ENCODE measurements around the gene ZNF160. TPM values are rescaled to one million over a fixed set of nuclear protein-coding genes. Genes with fewer than 3 reads are reported as not detected.
A peak's percentile ranks its signal among the peaks of the same experiment; 100 is the strongest.

Gene ZNF160
- total and polyA plus RNA-seq, 2 of the 8 experiments (the other 6 are each of a cell fraction or from before 2014, with no cell fraction given), result 15.8 to 31.2 TPM

DNA sequence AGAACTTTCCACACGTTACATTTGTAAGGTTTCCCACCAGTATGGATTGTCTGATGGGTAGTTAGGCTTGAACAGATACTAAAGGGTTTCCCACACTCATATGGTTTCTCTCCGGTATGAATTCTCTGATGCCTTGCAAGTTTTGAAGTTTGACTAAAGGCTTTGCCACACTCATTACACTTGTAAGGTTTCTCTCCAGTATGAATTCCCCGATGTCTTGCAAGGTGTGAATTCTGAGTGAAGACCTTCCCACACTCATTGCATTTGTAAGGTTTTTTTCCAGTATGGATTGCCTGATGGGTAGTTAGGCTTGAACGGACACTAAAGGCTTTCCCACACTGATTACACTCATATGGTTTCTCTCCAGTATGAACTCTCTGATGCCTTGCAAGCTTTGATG, 37.1 kb upstream of the ZNF160 start:
- peak; percentile 30; the same call in 1 of the 2 replicates for TF ChIP-seq ZNF274 (IDR thresholded peaks at IDR 0.05; ENCODE audit: borderline replicate concordance, extremely low read depth, low read length)
- no peak for TF ChIP-seq BCL11A (IDR thresholded peaks at IDR 0.05; ENCODE audit: low read depth in 2 of 2, low read length in 2 of 2)
- H4K5ac ChIP-seq (ENCODE audit: insufficient read length, low read depth, low read length), result no peak overlapping the region
- no peak overlapping the region for H2BK20ac ChIP-seq (ENCODE audit: low read length)
- H2AK5ac ChIP-seq (ENCODE audit: low read depth, low read length), result no peak overlapping the region
- H2AFZ ChIP-seq (ENCODE audit: low read length), result no peak overlapping the region
- no peak overlapping the region for H3K4me3 ChIP-seq (ENCODE audit: extremely low read depth in 1 of 4, insufficient read depth in 2 of 4, low read depth in 3 of 4, low read length in 4 of 4)
- H3K27ac ChIP-seq (ENCODE audit: low read depth, low read length), result no peak overlapping the region
- no peak overlapping the region for H3K4me2 ChIP-seq (ENCODE audit: insufficient read depth in 1 of 2, low read depth in 2 of 2, low read length in 2 of 2)
- no peak overlapping the region for H4K91ac ChIP-seq (replicated peaks; ENCODE audit: insufficient read length, low read length)
- H3K36me3 ChIP-seq (ENCODE audit: control insufficient read depth in 2 of 4, insufficient read depth in 4 of 4, low read length in 3 of 4), result peaks cover 5 to 46% (median 30%) of the 10 kb centered on the region in 4 experiments
- no peak overlapping the region for H2BK5ac ChIP-seq (ENCODE audit: low read depth, low read length)
- H3K4ac ChIP-seq (replicated peaks; ENCODE audit: insufficient read length, low read depth, low read length), result no peak overlapping the region
- no peaks in the 10 kb centered on the region for H4K20me1 ChIP-seq (replicated peaks in 1 of 2; ENCODE audit: control insufficient read depth in 1 of 2, insufficient read depth in 2 of 2, low read length in 2 of 2)
- no peaks in the 10 kb centered on the region for H3K23me2 ChIP-seq (ENCODE audit: low read depth, low read length)
- no peak overlapping the region for H2BK12ac ChIP-seq (ENCODE audit: low read depth, low read length)
- no peak overlapping the region for H3K14ac ChIP-seq (ENCODE audit: insufficient read length)
- H3K56ac ChIP-seq (replicated peaks; ENCODE audit: insufficient read length, low read depth, low read length), result no peak overlapping the region
- no peaks in the 10 kb centered on the region for H3K79me2 ChIP-seq (ENCODE audit: control insufficient read depth in 1 of 2, insufficient read depth in 2 of 2, low read length in 2 of 2)
- 93% methylated on average over 4 of the region's 4 CpGs; no CpG with 5 or more reads in 1 of the 2 experiments for WGBS, 2 experiments (ENCODE audit: extremely low coverage in 1 of 2, insufficient coverage in 1 of 2, insufficient read length in 1 of 2, insufficient replicate concordance in 2 of 2, low coverage in 1 of 2, low lambda C conversion rate in 2 of 2, missing lambda C conversion rate in 1 of 2)
- H3K27me3 ChIP-seq (replicated peaks in 1 of 4; ENCODE audit: control insufficient read depth in 3 of 4, extremely low read depth in 1 of 4, insufficient read depth in 3 of 4, low read length in 3 of 4), result no peaks in the 10 kb centered on the region
- no peak overlapping the region for H2BK120ac ChIP-seq (replicated peaks; ENCODE audit: low read depth, low read length)
- H3K79me1 ChIP-seq (ENCODE audit: low read depth, low read length), result no peaks in the 10 kb centered on the region
- no peak overlapping the region for H3K18ac ChIP-seq (ENCODE audit: extremely low read depth, low read length)
- no peak overlapping the region for H3K9ac ChIP-seq (replicated peaks in 1 of 4; ENCODE audit: extremely low read depth in 1 of 4, low read depth in 3 of 4, low read length in 3 of 4)
- FAIRE-seq (no peak), DNase-seq (ENCODE audit: low read depth in 1 of 2, low spot score in 2 of 2) (no peak)
- POLR2A ChIA-PET (ENCODE audit: partially characterized antibody), result no interaction called here
- H3K9me3 ChIP-seq (ENCODE audit: insufficient read depth in 2 of 2, low read depth in 1 of 2, low read length in 1 of 2), result peaks cover 44 to 46% of the 10 kb centered on the region in 2 experiments
- CTCF ChIA-PET (ENCODE audit: partially characterized antibody), result no interaction called here
- H2BK15ac ChIP-seq (ENCODE audit: low read length), result no peak overlapping the region
- no peaks in the 10 kb centered on the region for H3K4me1 ChIP-seq (replicated peaks in 1 of 4; ENCODE audit: control insufficient read depth in 3 of 4, insufficient read depth in 4 of 4, low read length in 3 of 4)
- H4K8ac ChIP-seq (ENCODE audit: extremely low read depth, insufficient read depth, low read length), result no peak overlapping the region
- no peak overlapping the region for H3K23ac ChIP-seq (ENCODE audit: insufficient read length)

All from H1 (cell line).